Activated naive CD4-positive, alpha-beta T cell treated with anti-CD3 and anti-CD28 coated beads, Interleukin-2, amount 50 U/mL, for 16 hours (primary cell): ENCODE data around the gene UTP3.
A peak's percentile ranks its signal among the peaks of the same experiment; 100 is the strongest.
"Not testable (repeated sequence)": the region's sequence is repeated elsewhere in the genome, so short reads cannot be mapped to it uniquely, and the experiment has no call there.

Source experiments
- DNase-seq: peaks from one replicate; pipeline ENCODE4 v3.0.0-alpha.2; 2020

Gene UTP3

GRCh38 chr4:70718811-70719604 lies 30.7 kb downstream of the UTP3 start:
- no peak for DNase-seq

DNA sequence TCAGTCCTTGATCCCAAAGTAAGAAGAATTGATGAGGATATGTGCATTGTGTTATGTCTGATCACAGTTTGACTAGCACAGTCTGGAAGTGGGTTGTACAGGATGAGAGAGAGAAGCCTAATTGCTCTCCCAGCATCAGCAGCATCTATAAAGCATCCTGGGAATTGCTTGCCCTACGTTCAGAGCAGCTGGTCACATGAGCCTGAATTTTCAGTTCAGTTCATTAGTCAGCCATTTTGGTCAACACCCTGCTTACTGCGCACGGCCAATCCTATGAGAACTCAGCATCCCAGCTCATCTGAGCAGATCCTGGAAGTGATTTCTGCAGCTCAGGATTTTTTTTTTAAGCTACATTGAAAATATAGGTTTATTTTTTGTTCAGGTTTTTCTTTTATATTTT lies 33.4 kb downstream of the UTP3 start, which contains the start of gene RUFY3:
RUFY3 (plus strand) TSS at position 218 of the 400 bp plus-strand sequence. CDS start 610 bp downstream, outside the sequence.
- DNase-seq: no peak

- DNase-seq: peak; percentile 35
Measured at GRCh38 chr4:70722199-70722791, 34.0 kb downstream of the UTP3 start.

DNA sequence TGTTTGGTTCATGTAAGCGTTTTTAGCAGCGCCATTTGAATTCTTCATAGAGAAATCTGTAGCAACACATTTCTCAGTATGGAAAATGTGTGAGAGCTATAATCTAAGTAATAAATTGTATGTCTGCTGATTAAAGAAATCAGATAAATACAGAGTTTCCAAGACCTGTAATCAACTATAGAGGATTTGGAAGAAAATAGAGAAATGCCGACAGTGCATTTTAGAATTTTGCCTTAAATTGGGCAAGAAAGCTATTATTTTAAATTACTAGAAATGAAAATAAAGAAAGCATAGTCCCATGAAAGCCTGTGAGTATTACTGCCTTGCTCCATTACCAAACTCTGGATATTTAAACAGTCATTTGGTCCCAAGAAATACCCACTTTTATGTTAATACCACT lies 36.1 kb downstream of the UTP3 start:
- no peak for DNase-seq

GRCh38 chr4:70725633-70726032 lies 37.3 kb downstream of the UTP3 start:
- DNase-seq: no peak

- not testable (repeated sequence) for DNase-seq
Measured at GRCh38 chr4:70726515-70726914, 38.2 kb downstream of the UTP3 start.

DNA sequence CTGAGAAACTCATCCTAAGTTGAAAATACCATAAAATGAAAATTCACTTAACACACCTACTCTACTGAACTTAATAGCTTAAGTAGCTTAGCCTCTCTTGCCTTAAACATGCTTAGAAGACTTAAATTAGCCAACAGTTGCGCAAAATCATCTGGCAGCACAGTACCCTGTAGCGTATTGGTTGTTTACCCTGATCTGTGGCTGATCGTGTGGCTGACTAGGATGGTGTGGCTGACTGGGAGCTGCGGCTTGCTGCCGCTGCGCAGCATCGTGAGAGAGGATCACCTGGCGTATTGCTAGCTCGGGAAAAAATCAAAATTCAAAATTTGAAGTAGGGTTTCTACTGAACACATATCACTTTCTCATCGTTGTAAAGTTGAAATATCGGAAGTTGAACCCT lies 39.8 kb downstream of the UTP3 start:
- DNase-seq: no peak

DNA sequence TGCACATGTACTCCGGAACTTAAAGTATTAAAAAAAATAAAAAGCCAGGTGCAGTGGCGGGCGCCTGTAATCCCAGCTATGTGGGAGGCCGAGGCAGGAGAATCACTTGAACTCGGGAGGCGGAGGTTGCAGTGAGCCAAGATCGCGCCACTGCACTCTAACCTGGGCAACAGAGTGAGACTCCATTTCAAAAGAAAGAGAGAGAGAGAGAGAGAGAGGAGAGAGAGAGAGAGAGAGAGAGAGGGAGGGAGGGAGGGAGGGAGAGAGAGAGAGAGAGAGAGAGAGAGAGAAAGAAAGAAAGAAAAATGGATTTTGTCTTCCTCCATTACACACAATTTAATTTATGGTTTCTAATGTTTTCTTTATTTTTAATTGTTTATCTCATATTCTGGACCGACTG lies 44.5 kb downstream of the UTP3 start:
- not testable (repeated sequence) for DNase-seq

GRCh38 chr4:70734168-70734954 lies 46.0 kb downstream of the UTP3 start:
- DNase-seq: no peak

GRCh38 chr4:70734971-70735370 lies 46.6 kb downstream of the UTP3 start:
- no peak for DNase-seq

- DNase-seq: not testable (repeated sequence)
Measured at GRCh38 chr4:70735915-70736314, 47.6 kb downstream of the UTP3 start.

- no peak for DNase-seq
Measured at GRCh38 chr4:70737006-70737405, 48.7 kb downstream of the UTP3 start.

DNA sequence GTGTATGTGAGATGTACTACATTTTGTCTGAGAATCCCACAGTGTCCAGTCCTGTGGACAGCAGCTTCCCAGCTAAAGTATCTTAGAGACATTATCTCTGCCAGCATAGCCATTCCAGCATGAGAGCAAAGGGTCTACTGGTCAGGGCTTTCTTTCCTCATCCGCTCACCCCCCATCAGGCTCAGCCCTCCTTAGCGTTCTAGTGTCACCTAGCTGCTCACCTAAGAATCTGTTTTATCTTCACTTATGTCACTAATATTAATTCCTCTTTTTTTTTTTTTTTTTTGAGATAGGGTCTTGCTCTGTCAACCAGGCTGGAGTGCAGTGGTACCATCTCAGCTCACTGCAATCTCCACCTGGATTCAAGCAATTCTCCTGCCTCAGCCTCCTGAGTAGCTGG lies 49.1 kb downstream of the UTP3 start:
- DNase-seq: no peak

- DNase-seq: no peak
Measured at GRCh38 chr4:70739496-70740337, 51.4 kb downstream of the UTP3 start.
